ENCODE results near the gene ARNT2. TPM values are rescaled to one million over a fixed set of nuclear protein-coding genes. Genes with fewer than 3 reads are reported as not detected.

Gene ARNT2
- total and polyA plus RNA-seq, 2 donors (not counting 1 experiment from before 2014, with no cell fraction given): 15.5 to 61.2 TPM

- TF ChIP-seq EZH2 (IDR thresholded peaks at IDR 0.05; ENCODE audit: low read length, missing control alignments) (no peak), CTCF (conservative IDR thresholded peaks at IDR 0.05 in 1 of 2, IDR thresholded peaks at IDR 0.05 in 1 of 2; ENCODE audit: low read depth in 1 of 2, low read length in 2 of 2) (no peak)
- no peaks in the 10 kb centered on the region for H3K79me2 ChIP-seq (ENCODE audit: control insufficient read depth, insufficient read depth, low read length)
- H3K4me3 ChIP-seq (replicated peaks in 1 of 4; ENCODE audit: control extremely low read depth in 1 of 4, insufficient read depth in 1 of 4, low read depth in 3 of 4, low read length in 4 of 4): no peak overlapping the region
- H3K27ac ChIP-seq (ENCODE audit: insufficient read depth, low read length): no peak overlapping the region
- no peaks in the 10 kb centered on the region for H4K20me1 ChIP-seq (ENCODE audit: control insufficient read depth, extremely low read depth, insufficient read depth, low read length)
- no peaks in the 10 kb centered on the region for H3K9me3 ChIP-seq (ENCODE audit: control insufficient read depth, insufficient read depth, low read depth, low read length)
- H3K27me3 ChIP-seq (ENCODE audit: control insufficient read depth, insufficient read depth, low read length): no peaks in the 10 kb centered on the region
- H3K4me2 ChIP-seq (ENCODE audit: extremely low read depth, insufficient read depth, low read length): no peak overlapping the region
- no peak for DNase-seq (ENCODE audit: low read depth in 2 of 2)
- peaks cover 15% of the 10 kb centered on the region for H3K4me1 ChIP-seq (ENCODE audit: control insufficient read depth, extremely low read depth, insufficient read depth, low read length)
- no peak overlapping the region for H2AFZ ChIP-seq (ENCODE audit: low read length)
- H3K9ac ChIP-seq (ENCODE audit: insufficient read depth, low read length): no peak overlapping the region
- H3K36me3 ChIP-seq (ENCODE audit: control insufficient read depth, insufficient read depth, low read length): peaks cover 25% of the 10 kb centered on the region
Measured at GRCh38 chr15:80584973-80585525, 180.9 kb downstream of the ARNT2 start.

- TF ChIP-seq CTCF (conservative IDR thresholded peaks at IDR 0.05 in 1 of 2, IDR thresholded peaks at IDR 0.05 in 1 of 2; ENCODE audit: low read depth in 1 of 2, low read length in 2 of 2) (no peak), EZH2 (IDR thresholded peaks at IDR 0.05; ENCODE audit: low read length, missing control alignments) (no peak)
- H3K9ac ChIP-seq (ENCODE audit: insufficient read depth, low read length): no peak overlapping the region
Measured at GRCh38 chr15:80585544-80586018, 181.4 kb downstream of the ARNT2 start.

GRCh38 chr15:80586161-80586560 lies 182.0 kb downstream of the ARNT2 start:
- TF ChIP-seq EZH2 (IDR thresholded peaks at IDR 0.05; ENCODE audit: low read length, missing control alignments) (no peak), CTCF (conservative IDR thresholded peaks at IDR 0.05 in 1 of 2, IDR thresholded peaks at IDR 0.05 in 1 of 2; ENCODE audit: low read depth in 1 of 2, low read length in 2 of 2) (no peak)
- no peak for DNase-seq (ENCODE audit: low read depth in 2 of 2)

More at GRCh38 chr15:80585544-80586018, 181.4 kb downstream of the ARNT2 start:
- Histone ChIP-seq H3K4me3 (replicated peaks in 1 of 4; ENCODE audit: control extremely low read depth in 1 of 4, insufficient read depth in 1 of 4, low read depth in 3 of 4, low read length in 4 of 4) (no peak overlapping the region), H3K27ac (ENCODE audit: insufficient read depth, low read length) (no peak overlapping the region), H3K79me2 (ENCODE audit: control insufficient read depth, insufficient read depth, low read length) (no peaks in the 10 kb centered on the region), H3K9me3 (ENCODE audit: control insufficient read depth, insufficient read depth, low read depth, low read length) (no peaks in the 10 kb centered on the region), H2AFZ (ENCODE audit: low read length) (no peak overlapping the region), H3K4me1 (ENCODE audit: control insufficient read depth, extremely low read depth, insufficient read depth, low read length) (peaks cover 15% of the 10 kb centered on the region), H3K27me3 (ENCODE audit: control insufficient read depth, insufficient read depth, low read length) (no peaks in the 10 kb centered on the region), H3K36me3 (ENCODE audit: control insufficient read depth, insufficient read depth, low read length) (peaks cover 23% of the 10 kb centered on the region), H4K20me1 (ENCODE audit: control insufficient read depth, extremely low read depth, insufficient read depth, low read length) (no peaks in the 10 kb centered on the region), H3K4me2 (ENCODE audit: extremely low read depth, insufficient read depth, low read length) (no peak overlapping the region)
- DNase-seq (ENCODE audit: low read depth in 2 of 2): no peak

More at GRCh38 chr15:80586161-80586560, 182.0 kb downstream of the ARNT2 start:
- no peak overlapping the region for H3K27ac ChIP-seq (ENCODE audit: insufficient read depth, low read length)
- H3K9me3 ChIP-seq (ENCODE audit: control insufficient read depth, insufficient read depth, low read depth, low read length): no peaks in the 10 kb centered on the region
- no peak overlapping the region for H2AFZ ChIP-seq (ENCODE audit: low read length)
- no peak overlapping the region for H3K9ac ChIP-seq (ENCODE audit: insufficient read depth, low read length)
- H3K4me2 ChIP-seq (ENCODE audit: extremely low read depth, insufficient read depth, low read length): no peak overlapping the region
- peaks cover 15% of the 10 kb centered on the region for H3K4me1 ChIP-seq (ENCODE audit: control insufficient read depth, extremely low read depth, insufficient read depth, low read length)
- H3K4me3 ChIP-seq (replicated peaks in 1 of 4; ENCODE audit: control extremely low read depth in 1 of 4, insufficient read depth in 1 of 4, low read depth in 3 of 4, low read length in 4 of 4): no peak overlapping the region
- H3K27me3 ChIP-seq (ENCODE audit: control insufficient read depth, insufficient read depth, low read length): no peaks in the 10 kb centered on the region
- peaks cover 19% of the 10 kb centered on the region for H3K36me3 ChIP-seq (ENCODE audit: control insufficient read depth, insufficient read depth, low read length)
- no peaks in the 10 kb centered on the region for H4K20me1 ChIP-seq (ENCODE audit: control insufficient read depth, extremely low read depth, insufficient read depth, low read length)
- H3K79me2 ChIP-seq (ENCODE audit: control insufficient read depth, insufficient read depth, low read length): no peaks in the 10 kb centered on the region
